ENCODE data around the gene PSAPL1.

Gene PSAPL1

GRCh38 chr4:7414736-7415510 lies 19.8 kb downstream of the PSAPL1 start:
- TF ChIP-seq, protein P1, sequence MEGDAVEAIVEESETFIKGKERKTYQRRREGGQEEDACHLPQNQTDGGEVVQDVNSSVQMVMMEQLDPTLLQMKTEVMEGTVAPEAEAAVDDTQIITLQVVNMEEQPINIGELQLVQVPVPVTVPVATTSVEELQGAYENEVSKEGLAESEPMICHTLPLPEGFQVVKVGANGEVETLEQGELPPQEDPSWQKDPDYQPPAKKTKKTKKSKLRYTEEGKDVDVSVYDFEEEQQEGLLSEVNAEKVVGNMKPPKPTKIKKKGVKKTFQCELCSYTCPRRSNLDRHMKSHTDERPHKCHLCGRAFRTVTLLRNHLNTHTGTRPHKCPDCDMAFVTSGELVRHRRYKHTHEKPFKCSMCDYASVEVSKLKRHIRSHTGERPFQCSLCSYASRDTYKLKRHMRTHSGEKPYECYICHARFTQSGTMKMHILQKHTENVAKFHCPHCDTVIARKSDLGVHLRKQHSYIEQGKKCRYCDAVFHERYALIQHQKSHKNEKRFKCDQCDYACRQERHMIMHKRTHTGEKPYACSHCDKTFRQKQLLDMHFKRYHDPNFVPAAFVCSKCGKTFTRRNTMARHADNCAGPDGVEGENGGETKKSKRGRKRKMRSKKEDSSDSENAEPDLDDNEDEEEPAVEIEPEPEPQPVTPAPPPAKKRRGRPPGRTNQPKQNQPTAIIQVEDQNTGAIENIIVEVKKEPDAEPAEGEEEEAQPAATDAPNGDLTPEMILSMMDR (conservative IDR thresholded peaks at IDR 0.05; ENCODE audit: low read depth, low read length): no peak
- H3K4me3 ChIP-seq (ENCODE audit: low read depth, low read length): no peak overlapping the region
- no peak for DNase-seq (ENCODE audit: low read depth)

DNA sequence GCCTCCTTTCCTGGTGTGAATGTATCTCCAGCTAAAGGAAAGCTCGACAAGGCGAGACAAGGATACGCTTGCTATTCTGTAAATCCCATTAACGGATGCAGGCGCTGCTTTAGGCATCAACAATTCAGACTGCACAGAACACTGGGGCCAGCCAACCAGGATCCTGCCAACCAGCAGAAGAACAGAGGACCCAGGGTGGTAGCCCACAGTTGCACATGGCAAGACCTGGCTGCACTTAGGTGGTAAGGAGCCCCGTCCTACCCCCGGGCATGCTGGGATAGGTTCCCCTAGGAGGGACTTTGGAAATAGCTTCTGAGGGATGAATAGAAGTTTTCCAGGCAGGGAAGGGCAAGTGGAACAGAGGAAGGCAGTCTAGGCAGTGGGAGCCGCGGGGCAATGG lies 20.7 kb downstream of the PSAPL1 start:
- no peak overlapping the region for H3K4me3 ChIP-seq (ENCODE audit: low read depth, low read length)
- TF ChIP-seq, protein P1 (conservative IDR thresholded peaks at IDR 0.05; ENCODE audit: low read depth, low read length): no peak
- no peak for DNase-seq (ENCODE audit: low read depth)

GRCh38 chr4:7412554-7412912 lies 22.2 kb downstream of the PSAPL1 start:
- TF ChIP-seq, protein P1 (conservative IDR thresholded peaks at IDR 0.05; ENCODE audit: low read depth, low read length): no peak

GRCh38 chr4:7411896-7412553 lies 22.7 kb downstream of the PSAPL1 start:
- H3K4me3 ChIP-seq (ENCODE audit: low read depth, low read length): no peak overlapping the region
- DNase-seq (ENCODE audit: low read depth): no peak
- TF ChIP-seq, protein P1 (conservative IDR thresholded peaks at IDR 0.05; ENCODE audit: low read depth, low read length): no peak

More at GRCh38 chr4:7412554-7412912, 22.2 kb downstream of the PSAPL1 start:
- DNase-seq (ENCODE audit: low read depth): no peak
- H3K4me3 ChIP-seq (ENCODE audit: low read depth, low read length): no peak overlapping the region

GRCh38 chr4:7411491-7411890 lies 23.2 kb downstream of the PSAPL1 start:
- no peak for DNase-seq (ENCODE audit: low read depth)
- H3K4me3 ChIP-seq (ENCODE audit: low read depth, low read length): no peak overlapping the region
- TF ChIP-seq, protein P1 (conservative IDR thresholded peaks at IDR 0.05; ENCODE audit: low read depth, low read length): no peak

GRCh38 chr4:7410446-7410845 lies 24.3 kb downstream of the PSAPL1 start:
- TF ChIP-seq, protein P1 (conservative IDR thresholded peaks at IDR 0.05; ENCODE audit: low read depth, low read length): no peak
- no peak for DNase-seq (ENCODE audit: low read depth)
- H3K4me3 ChIP-seq (ENCODE audit: low read depth, low read length): no peak overlapping the region

Data from choroid plexus epithelial cell (primary cell).